ENCODE results near the gene PXDN.
"Not testable (repeated sequence)": the region's sequence is repeated elsewhere in the genome, so short reads cannot be mapped to it uniquely, and the experiment has no call there.

PXDN gene

GRCh38 chr2:1685078-1685956, 59.0 kb downstream of the PXDN start:
- no peak for DNase-seq (ENCODE audit: low read depth in 1 of 2, low spot score in 1 of 2)

GRCh38 chr2:1683297-1683696, 61.0 kb downstream of the PXDN start:
- no peak for DNase-seq (ENCODE audit: low read depth in 1 of 2, low spot score in 1 of 2)

GRCh38 chr2:1682181-1682440, 62.2 kb downstream of the PXDN start:
- no peak for DNase-seq (ENCODE audit: low read depth in 1 of 2, low spot score in 1 of 2)

DNA sequence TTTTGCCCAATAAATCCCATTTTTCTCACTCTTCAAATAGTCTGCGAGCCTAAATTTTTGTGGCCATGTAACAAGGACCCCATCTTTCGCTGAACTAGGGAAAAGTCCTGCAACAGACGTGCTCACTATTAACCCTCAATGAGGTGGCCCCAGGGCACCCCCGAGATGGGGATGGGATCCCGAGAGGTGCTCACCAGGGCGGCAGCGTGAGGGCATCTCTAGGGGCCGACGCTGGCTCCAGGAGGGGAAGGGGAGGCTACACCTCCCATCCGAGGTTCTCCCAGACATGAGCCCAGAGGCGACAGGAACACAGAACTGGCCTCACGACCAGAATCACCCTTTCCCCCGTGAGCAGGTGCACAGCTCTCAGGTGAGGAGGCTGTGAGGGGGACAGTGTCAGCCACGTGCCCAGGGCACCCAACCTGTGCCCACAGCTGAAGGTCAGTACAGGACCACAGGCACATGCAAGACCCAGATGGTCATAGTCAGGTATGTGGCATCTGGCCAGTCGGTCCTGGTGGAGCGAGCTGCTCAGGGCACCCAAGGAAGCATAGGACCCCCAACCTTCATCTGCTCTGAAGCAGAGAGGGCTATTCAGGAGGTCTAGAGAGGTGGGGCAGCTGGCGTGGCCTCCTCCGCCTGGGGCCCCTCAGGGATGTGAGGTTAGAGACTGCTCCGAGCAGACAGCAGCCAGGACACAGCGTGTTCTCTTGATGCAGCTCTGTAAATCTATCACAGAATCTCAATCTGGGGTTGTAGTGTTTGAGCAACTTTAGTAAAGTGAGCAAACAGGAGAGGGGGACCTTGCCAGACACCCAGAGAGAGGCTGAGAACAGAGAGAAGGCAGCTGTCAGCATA, 62.8 kb downstream of the PXDN start:
- DNase-seq (ENCODE audit: low read depth in 1 of 2, low spot score in 1 of 2), result no peak

- DNase-seq (ENCODE audit: low read depth in 1 of 2, low spot score in 1 of 2), result no peak
These were observed 63.3 kb downstream of the PXDN start for GRCh38 chr2:1681017-1681318.

DNA sequence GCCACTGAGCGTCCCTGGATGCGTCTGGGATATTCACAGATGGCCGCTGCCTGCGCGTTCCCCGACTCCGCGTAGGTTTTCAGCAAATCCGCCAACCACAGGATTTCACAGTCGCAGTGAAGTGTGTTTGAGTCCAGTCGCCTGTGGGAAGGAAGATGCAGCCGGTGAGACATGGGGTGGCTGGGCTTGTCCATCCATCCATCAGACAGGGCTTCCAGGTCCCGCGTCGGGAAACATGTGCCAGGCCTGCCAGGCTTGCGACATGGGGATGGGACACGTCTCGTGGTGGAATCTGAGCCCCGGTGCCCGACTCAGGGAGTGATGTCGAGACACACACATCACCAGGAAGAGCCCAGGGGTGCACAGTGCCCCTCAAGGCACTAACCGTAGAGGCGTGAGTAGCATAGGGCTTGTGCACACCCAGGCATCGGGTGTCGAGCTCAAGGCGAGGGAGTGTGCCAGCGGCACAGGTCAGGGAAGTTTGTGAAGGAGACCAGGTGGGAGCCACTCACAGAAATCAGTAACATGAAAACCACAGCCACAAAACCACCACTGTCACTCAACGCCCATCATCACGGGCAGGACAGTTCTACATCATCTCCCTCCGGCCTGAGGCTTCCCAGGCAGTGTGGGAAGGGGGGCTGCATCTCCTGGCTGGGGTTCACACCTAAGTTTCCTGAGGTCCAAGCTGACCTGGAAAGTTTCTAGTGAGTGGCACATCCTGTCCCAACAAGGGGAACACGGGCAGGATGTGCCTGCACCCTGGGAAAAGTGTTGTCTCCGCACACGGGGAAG, 63.9 kb downstream of the PXDN start:
- no peak for DNase-seq (ENCODE audit: low read depth in 1 of 2, low spot score in 1 of 2)

- not testable (repeated sequence) for DNase-seq (ENCODE audit: low read depth in 1 of 2, low spot score in 1 of 2)
These were observed 64.8 kb downstream of the PXDN start for GRCh38 chr2:1679488-1680039.

GRCh38 chr2:1679065-1679464, 65.2 kb downstream of the PXDN start:
- DNase-seq (ENCODE audit: low read depth in 1 of 2, low spot score in 1 of 2), result not testable (repeated sequence)

DNA sequence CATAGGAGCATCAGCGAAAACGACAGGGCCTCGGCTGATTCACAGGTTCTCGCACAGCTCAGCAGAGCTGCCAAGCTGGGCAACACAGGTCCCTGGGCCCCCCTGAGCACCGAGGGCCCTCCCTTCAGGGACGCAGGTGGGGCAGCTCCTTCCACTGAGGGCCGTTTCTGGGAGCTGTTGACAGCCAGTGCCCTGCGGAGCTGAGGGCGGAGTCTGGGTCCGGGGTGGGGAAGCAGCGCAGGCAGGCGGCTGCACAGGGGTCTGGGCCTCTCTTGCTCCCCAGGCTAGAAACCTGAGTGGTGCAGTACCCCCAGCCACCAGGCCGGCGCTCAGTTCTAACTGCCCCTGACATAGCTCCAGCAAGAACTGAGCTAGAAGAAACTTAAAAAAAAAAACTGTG, 65.7 kb downstream of the PXDN start:
- DNase-seq (ENCODE audit: low read depth in 1 of 2, low spot score in 1 of 2), result no peak

DNA sequence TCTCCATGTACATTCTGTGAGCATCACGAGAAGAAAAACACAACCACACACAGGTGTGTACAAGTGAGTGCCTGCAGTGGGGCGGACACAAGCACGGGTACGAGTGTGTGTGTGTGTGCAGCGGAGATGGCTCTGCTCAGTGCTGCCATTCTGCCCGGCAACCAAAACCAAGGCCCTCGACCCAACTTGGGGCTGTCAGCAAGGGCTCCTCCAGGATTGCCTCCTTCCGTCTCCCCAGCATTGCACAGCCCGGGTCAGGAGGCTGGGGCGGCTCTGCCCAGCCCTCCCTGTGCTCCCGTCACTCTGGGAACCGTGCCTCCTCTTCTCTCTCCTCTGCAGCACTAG, 66.5 kb downstream of the PXDN start:
- no peak for DNase-seq (ENCODE audit: low read depth in 1 of 2, low spot score in 1 of 2)

GRCh38 chr2:1676913-1677820, 67.1 kb downstream of the PXDN start:
- no peak for DNase-seq (ENCODE audit: low read depth in 1 of 2, low spot score in 1 of 2)

GRCh38 chr2:1676091-1676912, 68.0 kb downstream of the PXDN start:
- DNase-seq (ENCODE audit: low read depth in 1 of 2, low spot score in 1 of 2), result no peak

GRCh38 chr2:1675633-1676032, 68.7 kb downstream of the PXDN start:
- no peak for DNase-seq (ENCODE audit: low read depth in 1 of 2, low spot score in 1 of 2)

- DNase-seq (ENCODE audit: low read depth in 1 of 2, low spot score in 1 of 2), result no peak
These were observed 69.4 kb downstream of the PXDN start for GRCh38 chr2:1674766-1675397.

DNA sequence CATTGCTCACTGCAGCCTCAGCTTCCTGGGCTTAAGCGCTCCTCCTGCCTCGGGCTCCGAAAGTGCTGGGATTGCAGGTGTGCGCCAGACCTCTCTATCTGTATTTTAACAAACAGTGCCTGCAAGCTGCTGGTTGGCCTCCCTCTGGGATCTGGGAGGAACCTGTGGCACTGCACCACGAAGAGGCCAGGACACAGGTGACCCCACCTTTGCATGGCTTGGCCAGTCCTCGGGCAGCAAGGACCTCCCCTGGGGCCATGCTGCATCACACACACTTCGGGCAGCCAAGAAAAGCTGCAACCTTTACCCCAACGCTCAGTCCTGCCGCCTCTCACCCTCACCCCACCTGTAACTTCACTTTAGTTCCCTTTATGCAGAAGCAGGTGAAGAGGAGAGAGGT, 70.0 kb downstream of the PXDN start:
- DNase-seq (ENCODE audit: low read depth in 1 of 2, low spot score in 1 of 2), result no peak

DNA sequence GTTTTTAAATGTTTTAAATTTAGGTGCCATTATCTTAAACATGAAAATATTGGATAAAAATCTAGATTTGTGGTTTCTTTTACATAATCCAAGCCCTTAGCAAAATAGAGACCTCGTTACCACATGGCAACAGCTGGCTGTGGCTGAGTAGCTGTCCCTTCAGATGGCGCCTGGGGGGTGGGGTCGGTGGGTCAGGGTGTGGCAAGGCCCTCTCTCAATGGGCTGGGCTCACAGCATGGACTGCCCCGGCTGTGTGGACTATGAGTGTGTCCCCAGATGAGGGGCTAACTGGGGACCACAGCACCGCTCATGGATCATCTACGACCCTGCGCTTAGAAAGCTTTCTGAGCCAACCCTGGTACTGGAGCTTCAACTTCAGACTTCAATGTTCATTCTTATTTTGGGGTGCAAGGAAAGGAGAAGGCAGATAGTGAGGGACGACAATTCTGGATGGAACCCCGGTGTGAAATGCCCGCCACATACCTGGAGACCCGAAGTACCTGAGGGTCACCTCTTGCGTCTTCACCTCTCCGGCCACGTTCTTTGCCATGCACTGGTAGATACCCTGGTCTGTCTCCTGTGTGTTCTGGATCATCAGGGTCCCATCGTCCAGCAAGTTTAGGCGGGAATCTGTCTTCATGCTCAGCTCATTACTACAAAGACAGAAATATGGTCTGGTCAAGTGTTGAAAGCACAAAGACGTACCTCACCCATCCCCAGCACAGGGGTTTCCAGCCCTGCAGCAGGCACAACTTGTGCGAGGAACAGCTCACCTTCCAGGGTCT, 71.0 kb downstream of the PXDN start:
- DNase-seq (ENCODE audit: low read depth in 1 of 2, low spot score in 1 of 2), result no peak

DNA sequence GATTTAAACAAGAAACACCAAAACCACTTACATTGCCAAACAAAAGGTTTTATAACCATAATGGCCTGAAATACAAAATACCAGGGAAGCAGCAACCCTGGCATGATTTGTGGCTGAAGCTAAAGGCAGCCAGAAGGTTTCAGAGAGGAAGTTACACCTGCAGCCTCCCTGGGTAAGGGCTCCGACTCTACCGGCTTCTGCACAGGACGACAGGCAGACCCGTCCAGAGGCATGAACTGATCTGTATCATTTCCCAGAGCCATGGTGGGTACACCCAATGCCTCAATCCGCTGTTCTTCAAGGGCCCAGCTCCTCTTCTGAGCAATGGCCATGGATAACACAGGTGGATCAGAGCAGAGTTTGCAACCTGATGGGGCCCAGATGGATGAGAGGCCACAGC, 71.6 kb downstream of the PXDN start:
- no peak for DNase-seq (ENCODE audit: low read depth in 1 of 2, low spot score in 1 of 2)

GRCh38 chr2:1671916-1672315, 72.4 kb downstream of the PXDN start:
- no peak for DNase-seq (ENCODE audit: low read depth in 1 of 2, low spot score in 1 of 2)

- DNase-seq (ENCODE audit: low read depth in 1 of 2, low spot score in 1 of 2), result no peak
These were observed 73.7 kb downstream of the PXDN start for GRCh38 chr2:1670636-1671035.
